ENCODE results near the gene UBA6.

- no peak for TF ChIP-seq CTCF (IDR thresholded peaks at IDR 0.05)
- TF ChIP-seq POLR2A (IDR thresholded peaks at IDR 0.05), result no peak
Observed at GRCh38 chr4:67697860-67698687, 2.9 kb downstream of the UBA6 start.
